Heart left ventricle (tissue), 16 donors: Measurements from ENCODE around the gene FOLR3. TPM values are rescaled to one million over a fixed set of nuclear protein-coding genes. Genes with fewer than 3 reads are reported as not detected.
A peak's percentile ranks its signal among the peaks of the same experiment; 100 is the strongest.

Source experiments
- ATAC-seq, 4 donors: fragments of 200-7000 bp; cut with Tn5 transposase; one replicate each; pipeline ENCODE4 v1.9.1; 2020 to 2022; ENCODE audit warnings: moderate library complexity in 4 of 4, mild to moderate bottlenecking in 3 of 4, moderate number of reproducible peaks in 1 of 4
- DNase-seq, 5 donors: peaks; one replicate each; pipeline ENCODE4 v3.0.0-alpha.2; 2020
- H3K27ac ChIP-seq, 12 donors: fragments of 200-600 bp; sonication (generic) in 4 of 12; one replicate each; pipeline versions ENCODE4 v1.5.0 to v1.8.0; 2016 to 2022; ENCODE audit warnings: mild to moderate bottlenecking in 2 of 12
- H3K27me3 ChIP-seq, 9 donors: fragments of 200-600 bp; sonication (generic) in 2 of 9; one replicate each; pipeline versions ENCODE4 v1.5.1 to v1.8.0; 2016 to 2022; ENCODE audit warnings: mild to moderate bottlenecking in 3 of 9
- H3K36me3 ChIP-seq, 9 donors: fragments of 200-600 bp; sonication (generic) in 2 of 9; one replicate each; pipeline versions ENCODE4 v1.5.0 to v1.8.0; 2018 to 2022; ENCODE audit warnings: mild to moderate bottlenecking in 2 of 9
- H3K4me1 ChIP-seq, 12 donors: fragments of 200-600 bp; sonication (generic) in 4 of 12; one replicate each; pipeline versions ENCODE4 v1.5.0 to v1.8.0; 2016 to 2022; ENCODE audit warnings: mild to moderate bottlenecking in 3 of 12
- H3K4me3 ChIP-seq, 12 donors: fragments of 200-600 bp; sonication (generic) in 4 of 12; one replicate each; pipeline versions ENCODE4 v1.5.0 to v1.8.0; 2017 to 2022; ENCODE audit warnings: mild to moderate bottlenecking in 9 of 12, moderate library complexity in 4 of 12
- H3K9me3 ChIP-seq, 12 donors: fragments of 200-600 bp; sonication (generic) in 4 of 12; one replicate each; pipeline versions ENCODE4 v1.5.0 to v1.8.0; 2016 to 2022; ENCODE audit warnings: mild to moderate bottlenecking in 1 of 12
- POLR2A ChIP-seq, 2 donors: fragments of 450-650 bp; IDR thresholded peaks; one replicate each; pipeline ENCODE4 v1.6.1; 2017; ENCODE audit warnings: antibody characterized with exemption in 2 of 2, mild to moderate bottlenecking in 2 of 2, moderate library complexity in 2 of 2
- WGBS, 4 donors: extraction: QIAGEN DNeasy Blood & Tissue Kit in 2 of 4; methylation state at CpG; one replicate each; pipeline versions ENCODE4 v1.1.5 to v1.1.7; 2013 to 2018; 5-methylcytosine and 5-hydroxymethylcytosine counted together
- intact Hi-C, 10 donors: fragments of 100-400 bp; cut with DNase I; formaldehyde crosslinking; loops; one replicate each; pipeline versions ENCODE4 v1.11.1 to v1.14.2; 2022
- polyA plus RNA-seq, 2 donors: library from polyadenylated mRNA; stranded (reverse); fragments of 200-250 nt; gene quantifications; one replicate each; pipeline ENCODE4 v1.2.3, GENCODE V29; 2013
- total RNA-seq, 9 donors: library from RNA; depleted of rRNA in 2 of 9; stranded (reverse); fragments of >200 nt in 2 of 9; fragmentation: NEBNext Ultra II Directional in 3 of 9; extraction: Animal tissue kit (Norgen Biotek cat#: 25700) in 3 of 9; gene quantifications; one replicate each; pipeline versions ENCODE4 v1.1.0 to v1.2.4, GENCODE V29; 2016 to 2023
- TF ChIP-seq, protein P1 (sequence below), 12 donors: fragments of 200-600 bp; sonication (generic) in 4 of 12; IDR thresholded peaks; one replicate each; pipeline versions ENCODE4 v1.5.0 to v1.8.0; 2018 to 2022; ENCODE audit warnings: antibody characterized with exemption in 12 of 12, mild to moderate bottlenecking in 5 of 12
- donor health status: ischemic (EF 13 %, LVEDD 7.1; RV severe dilation, severe dysfunction).
- donor health status: healthy with polysubstance abuse.
- donor health status: DM: no; HTN: yes; CAD: no.
- donor health status: DM: no; HTN: no; CAD: no.
- donor health status: ischemic (EF 25% LVEDD 6.9; RV normal size, moderate dysfunction).
- donor health status: ischemic (EF 25% LVEDD 5.7; RV mildly dilated, moderate dysfunction).
- donor health status: healthy.
- donor health status: DM: yes; HTN: yes; CAD: no.
- donor health status: ischemic (EF 35%, LVEDD 5.7; RV mildly dilated, moderate dysfunction).
- donor health status: nonischemic (EF 11% LVEDD 7.7; RV severe dilation, severe dysfunction).
- donor health status: DM: yes; HTN: yes; CAD: no.
- donor health status: PGD.
- donor health status: ischemic (EF 29% LVEDD 5.4; RV normal size, mild dysfunction).
- donor health status: nonischemic (EF 23%, LVEDD 6.1; RV moderate dilation, normal function).

Gene FOLR3
- total and polyA plus RNA-seq, 11 donors: 0.43 to 1.1 (median 0.85) TPM; not detected in 7

DNA sequence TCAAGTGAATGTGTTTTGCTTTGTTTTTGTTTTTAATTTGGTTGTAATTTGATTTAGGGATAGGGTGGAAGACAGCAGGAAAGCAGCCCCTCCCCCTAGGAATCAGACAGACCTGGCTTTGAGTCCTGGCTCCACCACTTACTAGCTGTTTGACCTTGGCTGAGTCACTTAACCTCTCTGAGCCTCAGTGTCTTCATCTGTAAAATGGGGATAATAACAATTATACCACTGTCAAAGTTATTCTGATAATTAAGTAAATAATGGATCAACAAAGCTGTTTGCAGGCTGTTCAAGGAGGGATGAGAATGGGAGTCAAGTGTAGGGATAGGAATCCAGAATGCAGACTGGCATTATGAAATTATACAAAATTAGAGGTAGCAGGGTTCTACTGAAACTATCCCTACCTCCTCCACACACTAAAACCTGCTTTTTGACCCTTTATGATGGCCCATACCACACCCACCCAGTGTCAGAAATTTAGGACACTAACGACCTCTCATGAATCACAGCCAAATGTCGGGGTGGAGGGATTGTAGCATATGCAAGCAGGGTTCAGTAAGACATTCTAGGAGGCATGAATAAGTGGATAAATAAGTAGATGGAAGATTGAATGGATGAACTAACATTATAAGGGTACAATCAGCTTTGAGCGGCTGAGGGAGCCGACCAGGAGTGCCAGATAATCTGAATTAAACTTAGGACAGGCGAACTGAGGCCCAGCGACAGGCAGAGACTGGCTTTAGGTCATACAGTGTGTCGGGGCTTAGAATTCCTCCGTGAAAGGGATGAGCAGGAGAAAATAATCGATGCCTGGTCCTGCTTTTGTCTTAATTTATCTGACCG, 24.0 kb upstream of the FOLR3 start:
- H3K9me3 ChIP-seq: no peaks in the 10 kb centered on the region
- H3K27me3 ChIP-seq: no peaks in the 10 kb centered on the region
- no peak for DNase-seq
- H3K27ac ChIP-seq: peak overlapping the region; percentile 91 to 100 (median 98)
- TF ChIP-seq POLR2A (IDR thresholded peaks at IDR 0.05): no peak
- TF ChIP-seq, protein P1, sequence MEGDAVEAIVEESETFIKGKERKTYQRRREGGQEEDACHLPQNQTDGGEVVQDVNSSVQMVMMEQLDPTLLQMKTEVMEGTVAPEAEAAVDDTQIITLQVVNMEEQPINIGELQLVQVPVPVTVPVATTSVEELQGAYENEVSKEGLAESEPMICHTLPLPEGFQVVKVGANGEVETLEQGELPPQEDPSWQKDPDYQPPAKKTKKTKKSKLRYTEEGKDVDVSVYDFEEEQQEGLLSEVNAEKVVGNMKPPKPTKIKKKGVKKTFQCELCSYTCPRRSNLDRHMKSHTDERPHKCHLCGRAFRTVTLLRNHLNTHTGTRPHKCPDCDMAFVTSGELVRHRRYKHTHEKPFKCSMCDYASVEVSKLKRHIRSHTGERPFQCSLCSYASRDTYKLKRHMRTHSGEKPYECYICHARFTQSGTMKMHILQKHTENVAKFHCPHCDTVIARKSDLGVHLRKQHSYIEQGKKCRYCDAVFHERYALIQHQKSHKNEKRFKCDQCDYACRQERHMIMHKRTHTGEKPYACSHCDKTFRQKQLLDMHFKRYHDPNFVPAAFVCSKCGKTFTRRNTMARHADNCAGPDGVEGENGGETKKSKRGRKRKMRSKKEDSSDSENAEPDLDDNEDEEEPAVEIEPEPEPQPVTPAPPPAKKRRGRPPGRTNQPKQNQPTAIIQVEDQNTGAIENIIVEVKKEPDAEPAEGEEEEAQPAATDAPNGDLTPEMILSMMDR (IDR thresholded peaks at IDR 0.05): no peak
- H3K36me3 ChIP-seq: peaks cover 0 to 13% (median 0%) of the 10 kb centered on the region in 9 donors
- peak overlapping the region; percentile 15 to 78 (median 70) for H3K4me3 ChIP-seq
- intact Hi-C loops: loop anchor here in 7 of 10 donors (1.0 to 10.0 kb wide), 8 partner anchors 8 to 323 kb away; partner anchors contain the start of genes LAMTOR1 (in 4 of the 7), LRRC51 (in 3 of the 7), NUMA1 (in 3 of the 7) and CLPB (in 1 of the 7)
- peaks cover 0 to 19% (median 11%) of the 10 kb centered on the region in 12 donors for H3K4me1 ChIP-seq
- ATAC-seq: peak in 1 of 4 donors; percentile 4
- 1 to 3% (median 2%) methylated on average over 10 of the region's 10 CpGs for WGBS, 4 donors

DNA sequence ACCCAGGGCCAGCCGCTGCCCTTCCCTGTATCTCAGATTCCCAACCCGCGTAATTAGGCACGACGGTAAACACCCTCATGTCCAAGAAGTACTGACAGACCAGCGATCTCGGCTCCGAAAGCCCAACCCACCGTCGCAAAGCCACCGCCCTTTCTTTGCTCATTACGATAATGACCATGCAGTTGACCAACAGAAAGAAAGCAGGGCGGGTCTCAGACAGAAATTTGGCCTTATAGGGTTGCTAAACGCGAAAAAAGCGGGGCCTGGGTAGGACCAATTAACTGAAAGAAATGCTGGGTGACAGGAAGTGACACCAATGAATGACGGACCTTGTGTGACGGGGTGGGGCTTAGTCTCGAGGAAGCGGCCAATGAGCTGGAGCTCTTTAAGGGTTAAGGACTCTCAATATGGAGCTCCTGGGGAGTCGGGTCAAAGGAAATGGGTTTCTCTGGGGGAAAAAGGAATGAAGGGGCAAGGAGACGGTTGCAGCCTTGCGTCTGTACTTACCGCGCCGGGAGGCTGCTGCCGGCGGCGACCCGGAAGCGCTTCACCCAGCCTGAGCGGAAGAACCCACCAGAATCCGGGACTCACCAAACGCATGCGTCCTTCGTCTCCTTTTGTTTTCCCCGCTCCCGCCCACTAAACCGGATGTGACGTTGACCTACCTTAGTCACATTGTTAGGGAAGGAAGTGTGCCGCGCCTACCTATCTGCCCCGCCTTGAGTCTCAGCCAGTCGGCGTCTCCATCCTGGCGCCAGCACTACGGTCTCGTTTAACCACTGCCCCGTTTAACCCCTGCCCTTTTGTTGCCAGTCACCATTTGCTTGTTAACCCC, 23.2 kb upstream of the FOLR3 start, which contains the start of gene ANAPC15:
Gene ANAPC15 (minus strand): TSS at position 553 of the 835 bp plus-strand sequence. CDS start 1,419 bp downstream, outside the sequence.
- Histone ChIP-seq H3K36me3 (peaks cover 0 to 13% (median 0%) of the 10 kb centered on the region in 9 donors), H3K4me1 (peaks cover 0 to 19% (median 11%) of the 10 kb centered on the region in 12 donors), H3K9me3 (no peaks in the 10 kb centered on the region), H3K27me3 (no peaks in the 10 kb centered on the region), H3K4me3 (peak within 1 kb of the TSS; percentile 47 to 78 (median 70)), H3K27ac (peak within 1 kb of the TSS; percentile 91 to 100 (median 98))
- ATAC-seq (peak; percentile 94 to 96 (median 95)), DNase-seq (peak; percentile 97 to 99 (median 99))
- 0 to 1% (median 0%) methylated on average over 49 of the region's 49 CpGs for WGBS, 4 donors
- TF ChIP-seq POLR2A (IDR thresholded peaks at IDR 0.05): peak; percentile 87 to 98
- TF ChIP-seq, protein P1 (IDR thresholded peaks at IDR 0.05): peak in 1 of 12 donors; percentile 16
- intact Hi-C loops: loop anchor here in 7 of 10 donors (1.0 to 10.0 kb wide), 8 partner anchors 9 to 322 kb away; partner anchors contain the start of genes LAMTOR1 (in 4 of the 7), LRRC51 (in 3 of the 7), NUMA1 (in 3 of the 7) and CLPB (in 1 of the 7)

DNA sequence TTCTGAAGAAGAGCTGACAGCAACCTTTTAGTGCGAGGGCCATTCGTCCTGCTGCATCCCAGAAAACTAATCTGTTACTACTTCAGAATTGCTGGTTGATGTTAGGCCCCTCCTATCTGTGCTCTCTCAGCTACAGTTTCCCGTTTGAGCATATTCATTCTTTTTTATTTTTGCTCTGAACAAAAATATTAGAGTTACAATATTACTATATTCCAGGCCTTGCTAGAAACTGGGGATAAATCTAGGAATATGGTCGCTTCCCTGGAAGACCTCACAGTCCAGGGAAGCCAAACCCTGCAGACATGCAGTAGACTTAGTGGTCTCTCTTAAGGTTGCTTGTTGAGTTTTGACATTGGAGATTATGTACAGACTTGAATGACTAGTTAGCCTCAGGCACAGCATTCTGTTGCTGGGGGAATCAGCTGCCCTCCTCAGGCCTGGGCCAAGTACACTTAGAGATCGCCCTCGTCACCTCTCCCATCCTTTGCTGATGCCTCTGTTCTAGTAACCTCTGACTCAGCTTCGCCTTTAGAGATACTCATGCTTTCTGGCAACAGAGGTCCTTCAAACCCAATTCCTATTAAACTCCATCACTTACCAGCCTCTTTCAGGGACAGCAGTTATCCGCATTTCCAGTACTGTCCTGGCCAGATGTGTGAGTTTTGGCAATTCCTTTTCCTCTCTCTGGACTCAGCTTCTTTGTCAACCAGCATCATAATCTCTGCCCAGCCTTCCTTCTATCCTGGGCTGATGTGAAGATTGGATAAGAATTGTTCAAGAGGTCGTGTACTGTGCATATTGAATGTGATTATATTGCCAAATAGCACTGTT, 22.3 kb upstream of the FOLR3 start:
- Histone ChIP-seq H3K9me3 (no peaks in the 10 kb centered on the region), H3K4me1 (peaks cover 0 to 19% (median 11%) of the 10 kb centered on the region in 12 donors), H3K4me3 (peak overlapping the region; percentile 47 to 78 (median 70)), H3K36me3 (peaks cover 0 to 13% (median 0%) of the 10 kb centered on the region in 9 donors), H3K27me3 (peaks cover 0 to 6% (median 0%) of the 10 kb centered on the region in 9 donors), H3K27ac (peak overlapping the region; percentile 91 to 100 (median 98))
- intact Hi-C loops: loop anchor here in 7 of 10 donors (1.0 to 10.0 kb wide), 8 partner anchors 10 to 322 kb away; partner anchors contain the start of genes LAMTOR1 (in 4 of the 7), LRRC51 (in 3 of the 7), NUMA1 (in 3 of the 7) and CLPB (in 1 of the 7)
- ATAC-seq (no peak), DNase-seq (no peak)
- no peak for TF ChIP-seq POLR2A (IDR thresholded peaks at IDR 0.05)
- TF ChIP-seq, protein P1 (IDR thresholded peaks at IDR 0.05): peak in 1 of 12 donors; percentile 3
- WGBS, 4 donors: 64 to 67% (median 66%) methylated on average over 9 of the region's 9 CpGs
